Kidney (tissue), 14 donors: ENCODE measurements around the gene CELA3A. TPM values are rescaled to one million over a fixed set of nuclear protein-coding genes. Genes with fewer than 3 reads are reported as not detected.
A peak's percentile ranks its signal among the peaks of the same experiment; 100 is the strongest.

Experiments
- DNase-seq, 5 donors: peaks; one replicate each; pipeline ENCODE4 v3.0.0-alpha.2; 2013 to 2020
- FAIRE-seq: peaks from 2 replicates; lab custom pipeline; 2012; peaks lifted over from hg19 to GRCh38; lab: Jason Lieb, UNC
- H3K27ac ChIP-seq, 2 donors: one replicate each; pipeline ENCODE4 v1.7.0; 2013; ENCODE audit warnings: low read depth in 2 of 2, low read length in 2 of 2, inconsistent platforms in 1 of 2
- H3K27me3 ChIP-seq: one replicate; pipeline ENCODE4 v1.7.1; 2013; ENCODE audit warnings: low read length, inconsistent platforms; ENCODE audit not compliant: control insufficient read depth, insufficient read depth
- H3K36me3 ChIP-seq, 3 donors: one replicate each; pipeline versions ENCODE4 v1.7.0 to v1.7.1; 2013; ENCODE audit warnings: low read length in 3 of 3, control low read depth in 1 of 3, inconsistent platforms in 1 of 3; ENCODE audit not compliant: insufficient read depth in 3 of 3, control insufficient read depth in 2 of 3
- H3K4me1 ChIP-seq, 3 donors: one replicate each; pipeline versions ENCODE4 v1.7.0 to v1.7.1; 2013; ENCODE audit warnings: low read length in 3 of 3, inconsistent platforms in 1 of 3, low read depth in 1 of 3; ENCODE audit not compliant: control insufficient read depth in 2 of 3, insufficient read depth in 2 of 3
- H3K4me3 ChIP-seq, 3 donors: one replicate each; pipeline versions ENCODE4 v1.7.0 to v1.8.1; 2013; ENCODE audit warnings: low read length in 3 of 3, control low read depth in 1 of 3, inconsistent platforms in 1 of 3
- H3K9ac ChIP-seq, 3 donors: one replicate each; pipeline versions ENCODE4 v1.7.0 to v1.7.1; 2013; ENCODE audit warnings: low read length in 3 of 3, control low read depth in 1 of 3, inconsistent platforms in 1 of 3
- H3K9me3 ChIP-seq, 3 donors: one replicate each; pipeline versions ENCODE4 v1.7.0 to v1.7.1; 2013; ENCODE audit warnings: low read length in 3 of 3, control low read depth in 1 of 3, inconsistent platforms in 1 of 3; ENCODE audit not compliant: control insufficient read depth in 2 of 3, insufficient read depth in 1 of 3
- CTCF ChIP-seq: IDR thresholded peaks from 3 replicates; pipeline ENCODE4 v1.5.1; 2012; ENCODE audit warnings: mild to moderate bottlenecking, moderate library complexity, borderline replicate concordance; ENCODE audit not compliant: insufficient read depth; ENCODE audit errors: extremely low read depth
- intact Hi-C: fragments of 100-400 bp; cut with DNase I; formaldehyde crosslinking; loops from one replicate; pipeline ENCODE4 v1.11.1; 2022
- polyA plus RNA-seq: library from polyadenylated mRNA; stranded (reverse); fragments of 350-450 nt; fragmentation: Illumina TruSeq; extraction: RNeasy Lipid Tissue Mini Kit (QIAGEN cat#74804); gene quantifications from one replicate; pipeline ENCODE4 v1.2.3, GENCODE V29; 2014; ENCODE audit warnings: low read depth, low replicate concordance; ENCODE audit not compliant: insufficient read depth
- total RNA-seq: library from RNA; stranded (reverse); fragmentation: NEBNext Ultra II Directional; extraction: Animal tissue kit (Norgen Biotek cat#: 25700); gene quantifications from one replicate; pipeline ENCODE4 v1.2.1, GENCODE V29; 2021
- donor health status: control.
- donor health status: control.
- donor health status: control.
- donor health status: control.
- donor health status: control.
- donor health status: DM: yes; HTN: yes; CAD: no.
- donor health status: Normal renal cell carcinoma (clear cell type).

CELA3A gene
- total and polyA plus RNA-seq, 2 donors from 2014 or later: not detected

- intact Hi-C loops: no loop called here
- H3K4me1 ChIP-seq: peaks cover 5 to 17% (median 14%) of the 10 kb centered on the region in 3 donors
- no peaks in the 10 kb centered on the region for H3K36me3 ChIP-seq
- no peak for FAIRE-seq
- H3K27ac ChIP-seq: peak overlapping the region; percentile 79 to 89
- H3K9me3 ChIP-seq: no peaks in the 10 kb centered on the region
- TF ChIP-seq CTCF: no peak
- H3K9ac ChIP-seq: peak overlapping the region; percentile 77 to 95 (median 80)
- DNase-seq: no peak
- no peaks in the 10 kb centered on the region for H3K27me3 ChIP-seq
- H3K4me3 ChIP-seq: peak overlapping the region; percentile 68 to 98 (median 78)
Measured at GRCh38 chr1:22053861-22054770, 52.7 kb downstream of the CELA3A start.

- intact Hi-C loops: no loop called here
- H3K27ac ChIP-seq: no peak overlapping the region
- H3K9ac ChIP-seq: no peak overlapping the region
Measured at GRCh38 chr1:22055463-22055862, 54.0 kb downstream of the CELA3A start.

GRCh38 chr1:22056043-22056442 lies 54.6 kb downstream of the CELA3A start:
- intact Hi-C loops: no loop called here
- no peak overlapping the region for H3K27ac ChIP-seq
- FAIRE-seq (no peak), DNase-seq (no peak)
- H3K9me3 ChIP-seq: no peaks in the 10 kb centered on the region
- no peak overlapping the region for H3K9ac ChIP-seq
- H3K27me3 ChIP-seq: no peaks in the 10 kb centered on the region
- peaks cover 5 to 19% (median 17%) of the 10 kb centered on the region in 3 donors for H3K4me1 ChIP-seq
- H3K4me3 ChIP-seq: peak overlapping the region in 1 of 3 donors; percentile 29
- no peak for TF ChIP-seq CTCF
- H3K36me3 ChIP-seq: no peaks in the 10 kb centered on the region

More at GRCh38 chr1:22055463-22055862, 54.0 kb downstream of the CELA3A start:
- Histone ChIP-seq H3K4me3 (no peak overlapping the region), H3K27me3 (no peaks in the 10 kb centered on the region), H3K9me3 (no peaks in the 10 kb centered on the region), H3K36me3 (no peaks in the 10 kb centered on the region), H3K4me1 (peaks cover 5 to 17% (median 15%) of the 10 kb centered on the region in 3 donors)
- no peak for TF ChIP-seq CTCF
- no peak for FAIRE-seq
- no peak for DNase-seq
